GM18520 (cell line): ENCODE measurements around the gene BTN3A1.
"Not testable (repeated sequence)": the region's sequence is repeated elsewhere in the genome, so short reads cannot be mapped to it uniquely, and the experiment has no call there.

Experiments
- ATAC-seq: cut with Tn5 transposase; IDR thresholded peaks from one replicate; pipeline ENCODE4 v1.9.1; 2021; ENCODE audit not compliant: unreplicated experiment

BTN3A1 gene

DNA sequence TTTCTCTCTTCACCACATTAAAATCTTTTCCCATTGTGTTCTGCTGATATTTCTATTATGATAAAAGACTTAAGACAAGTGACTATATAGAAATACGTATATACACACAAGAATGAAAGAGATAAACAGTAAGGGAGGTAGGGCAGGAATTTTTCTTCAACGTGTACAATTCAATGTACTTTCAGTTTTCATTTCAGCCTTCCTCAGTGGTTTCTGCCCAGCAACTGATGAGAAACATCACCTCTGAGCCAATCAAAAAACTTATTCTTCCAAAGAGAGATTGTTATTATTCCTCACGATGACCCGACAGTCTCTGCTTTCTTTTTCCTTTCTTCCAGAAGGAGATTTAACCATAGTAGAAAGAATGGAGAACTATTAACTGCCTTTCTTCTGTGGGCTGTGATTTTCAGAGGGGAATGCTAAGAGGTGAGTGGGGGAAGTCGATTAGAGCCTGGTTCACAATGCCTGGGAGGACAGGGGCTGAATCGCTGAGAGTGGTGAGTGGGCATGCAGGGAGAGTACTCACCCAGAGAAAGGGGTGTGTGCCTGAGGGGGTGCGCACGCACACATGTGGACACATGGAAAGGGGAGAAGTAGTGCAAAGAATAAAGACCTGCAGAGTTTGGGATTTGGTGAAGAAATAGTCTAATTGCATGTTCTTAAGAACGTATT is at the start of gene BTN3A1:
Gene BTN3A1, plus strand, starts transcription at position 289 of the 672 bp plus-strand sequence. CDS start 3,289 bp downstream, outside the sequence.
- peak; percentile 74 for ATAC-seq

DNA sequence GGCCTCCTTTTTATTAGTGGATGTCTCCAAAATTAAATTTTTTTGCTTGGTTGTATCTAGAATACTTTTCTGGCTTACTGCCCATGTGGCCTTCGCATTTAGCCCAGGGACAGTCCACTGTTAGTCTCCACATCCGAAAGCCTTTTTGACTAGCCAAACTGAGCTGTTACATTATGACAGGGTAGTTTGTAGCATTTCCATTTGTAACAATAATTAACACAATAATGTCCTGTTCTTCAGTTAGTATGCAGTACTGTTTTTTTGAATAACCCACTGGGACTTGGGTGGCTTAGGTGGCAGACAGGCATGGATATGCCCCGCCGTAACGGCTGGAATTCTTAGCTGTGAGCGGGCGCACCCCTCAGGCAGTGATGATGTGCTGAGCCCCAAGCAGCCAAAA is 49.8 kb upstream of the BTN3A1 start:
- no peak for ATAC-seq

DNA sequence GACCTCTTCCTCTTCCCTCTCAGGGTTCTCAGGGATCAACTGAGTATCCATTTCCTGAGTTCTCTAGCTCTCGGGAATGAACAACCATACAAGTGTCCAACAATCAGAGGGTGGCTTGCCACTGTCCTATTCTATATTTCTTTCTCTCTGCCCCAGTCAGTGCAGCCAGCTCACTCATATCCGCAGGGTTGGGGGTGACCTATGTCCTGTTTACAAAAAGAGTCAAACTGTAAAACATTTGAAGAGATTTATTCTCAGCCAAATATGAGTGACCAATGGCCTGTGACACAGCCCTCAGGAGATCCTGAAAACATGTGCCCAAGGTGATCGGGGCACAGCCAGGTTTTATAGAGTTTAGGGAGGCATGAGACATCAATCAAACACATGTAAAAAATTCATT is 47.9 kb upstream of the BTN3A1 start:
- no peak for ATAC-seq

DNA sequence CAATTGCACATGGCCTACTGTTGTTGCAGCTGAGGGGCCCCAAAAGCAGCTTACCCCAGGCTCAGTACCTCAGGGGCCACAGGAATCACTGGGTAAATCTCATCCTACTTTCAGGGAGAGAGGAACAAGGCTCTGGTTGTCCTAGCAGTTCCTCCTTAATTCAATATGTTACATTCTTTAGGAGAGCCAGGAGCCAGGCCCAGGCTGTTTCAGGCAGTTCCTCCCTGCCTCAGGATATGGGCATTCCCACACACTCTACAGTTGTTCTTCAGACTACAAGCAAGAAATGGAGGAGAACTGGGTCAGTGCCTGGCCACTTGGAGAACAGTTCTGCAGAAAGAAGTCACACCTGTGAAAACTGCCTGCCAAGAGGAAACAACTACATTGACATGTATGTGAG is 46.7 kb upstream of the BTN3A1 start:
- ATAC-seq: no peak

DNA sequence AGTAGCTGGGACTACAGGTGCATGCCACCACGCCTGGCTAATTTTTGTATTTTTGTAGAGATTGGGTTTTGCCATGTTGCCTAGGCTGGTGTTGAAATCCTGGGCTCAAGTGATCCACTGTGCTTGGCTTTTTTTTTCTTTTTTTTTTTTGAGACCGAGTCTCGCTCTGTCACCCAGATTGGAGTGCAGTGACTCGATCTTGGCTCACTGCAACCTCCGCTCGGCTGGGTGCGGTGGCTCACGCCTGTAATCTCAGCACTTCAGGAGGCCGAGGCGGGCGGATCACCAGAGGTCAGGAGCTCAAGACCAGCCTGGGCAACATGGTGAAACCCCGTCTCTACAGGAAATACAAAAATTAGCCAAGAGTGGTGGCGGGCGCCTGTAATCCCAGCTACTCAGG is 44.5 kb upstream of the BTN3A1 start:
- not testable (repeated sequence) for ATAC-seq

DNA sequence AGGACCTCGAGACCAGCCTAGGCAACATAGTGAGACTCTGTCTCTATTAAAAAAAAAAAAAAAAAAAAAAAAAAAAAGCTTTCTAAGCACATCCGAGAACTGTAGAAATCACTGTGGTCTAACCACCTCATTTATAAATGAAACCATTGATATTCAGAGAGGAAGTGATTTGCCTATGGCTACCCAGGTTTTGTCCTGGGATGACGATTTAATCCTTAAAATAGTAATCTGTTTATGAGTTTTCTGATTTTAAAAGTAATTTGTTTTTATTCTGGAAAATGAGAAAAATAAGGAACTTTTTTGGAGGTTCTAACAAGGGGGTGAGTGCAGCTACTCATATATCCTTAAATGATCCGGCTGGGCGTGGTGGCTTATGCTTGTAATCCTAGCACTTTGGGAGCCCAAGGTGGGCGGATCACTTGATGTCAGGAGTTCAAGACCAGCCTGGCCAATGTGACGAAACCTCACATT is 43.5 kb upstream of the BTN3A1 start:
- ATAC-seq: peak; percentile 48

DNA sequence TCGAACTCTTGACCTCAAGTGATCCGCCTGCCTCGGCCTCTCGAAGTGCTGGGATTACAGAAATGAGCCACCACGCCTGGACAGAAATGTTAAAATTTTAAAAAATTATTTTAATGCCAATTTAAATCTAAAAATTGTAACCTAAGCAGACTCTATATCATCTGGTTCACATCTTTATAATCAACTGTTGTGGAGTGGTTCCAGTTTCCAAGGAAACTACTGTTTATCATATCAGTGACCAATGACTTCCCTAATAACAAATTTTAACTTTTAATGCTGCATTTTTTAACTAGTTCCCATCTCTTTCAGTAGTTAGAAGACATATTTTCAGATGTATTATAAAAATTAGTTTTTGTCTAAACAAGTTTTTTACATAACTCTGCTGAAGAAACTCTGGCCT is 42.3 kb upstream of the BTN3A1 start:
- ATAC-seq: no peak

DNA sequence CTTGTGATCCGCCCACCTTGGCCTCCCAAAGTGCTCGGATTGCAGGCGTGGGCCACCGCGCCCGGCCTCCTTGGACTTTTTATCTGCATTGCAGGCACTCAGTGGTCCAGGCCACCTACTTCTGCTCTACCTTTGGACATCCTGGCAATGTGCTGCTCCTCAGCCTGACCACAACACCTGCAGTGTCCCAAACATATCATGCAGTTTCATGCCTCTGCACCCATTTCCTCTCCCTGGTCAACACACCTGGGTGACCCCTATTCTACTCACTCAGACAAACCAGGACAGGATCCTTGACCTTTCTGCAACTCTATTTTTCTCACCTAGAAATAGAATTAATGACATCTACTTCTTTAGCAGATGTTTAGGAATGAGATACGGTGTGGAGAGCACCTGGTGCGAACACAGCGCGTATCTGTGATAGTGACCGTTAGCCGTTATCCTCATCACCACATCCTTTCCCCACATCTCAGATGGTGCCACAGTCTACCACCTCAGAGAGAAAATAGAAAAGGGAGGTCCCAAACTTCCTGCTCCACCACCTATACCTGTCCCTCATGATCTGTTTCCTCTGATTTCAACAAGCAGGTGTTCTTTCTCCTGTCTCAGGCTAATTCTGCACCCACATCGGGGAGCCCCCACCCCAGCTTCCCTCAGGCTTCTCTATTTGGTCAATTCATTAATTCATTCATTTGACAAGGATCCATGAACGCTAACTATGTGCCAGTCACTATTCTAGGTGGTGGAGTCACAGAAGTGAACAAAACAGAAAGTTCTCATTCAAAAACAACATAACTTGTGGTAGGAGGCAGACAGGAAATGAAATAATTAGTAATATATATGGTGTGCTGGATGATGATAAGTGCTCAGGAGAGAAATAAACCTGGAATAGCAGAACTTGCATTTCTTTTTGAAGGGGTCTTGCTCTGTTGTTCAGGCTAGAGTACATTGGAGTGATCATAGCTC is 41.3 kb upstream of the BTN3A1 start:
- ATAC-seq: peak; percentile 36

DNA sequence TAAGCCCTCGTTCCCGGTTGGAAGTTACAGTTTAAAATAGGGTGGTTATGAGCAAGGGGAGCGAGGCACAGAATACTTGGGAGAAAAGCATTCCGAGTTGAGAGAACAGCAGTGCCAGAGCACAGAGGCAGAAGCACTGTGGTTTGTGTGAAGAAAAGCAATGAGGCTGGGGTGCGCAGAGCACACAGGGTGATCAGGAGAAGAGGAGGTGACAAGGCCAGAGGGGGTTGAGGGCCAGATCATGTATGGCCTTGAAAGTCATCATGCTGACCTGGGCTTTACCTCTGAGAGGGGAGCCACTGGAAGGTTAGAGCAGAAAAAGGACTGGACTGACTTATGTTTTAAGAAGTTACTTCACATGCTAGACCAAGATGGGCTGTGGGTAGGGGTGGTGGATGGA is 40.5 kb upstream of the BTN3A1 start:
- ATAC-seq: no peak

DNA sequence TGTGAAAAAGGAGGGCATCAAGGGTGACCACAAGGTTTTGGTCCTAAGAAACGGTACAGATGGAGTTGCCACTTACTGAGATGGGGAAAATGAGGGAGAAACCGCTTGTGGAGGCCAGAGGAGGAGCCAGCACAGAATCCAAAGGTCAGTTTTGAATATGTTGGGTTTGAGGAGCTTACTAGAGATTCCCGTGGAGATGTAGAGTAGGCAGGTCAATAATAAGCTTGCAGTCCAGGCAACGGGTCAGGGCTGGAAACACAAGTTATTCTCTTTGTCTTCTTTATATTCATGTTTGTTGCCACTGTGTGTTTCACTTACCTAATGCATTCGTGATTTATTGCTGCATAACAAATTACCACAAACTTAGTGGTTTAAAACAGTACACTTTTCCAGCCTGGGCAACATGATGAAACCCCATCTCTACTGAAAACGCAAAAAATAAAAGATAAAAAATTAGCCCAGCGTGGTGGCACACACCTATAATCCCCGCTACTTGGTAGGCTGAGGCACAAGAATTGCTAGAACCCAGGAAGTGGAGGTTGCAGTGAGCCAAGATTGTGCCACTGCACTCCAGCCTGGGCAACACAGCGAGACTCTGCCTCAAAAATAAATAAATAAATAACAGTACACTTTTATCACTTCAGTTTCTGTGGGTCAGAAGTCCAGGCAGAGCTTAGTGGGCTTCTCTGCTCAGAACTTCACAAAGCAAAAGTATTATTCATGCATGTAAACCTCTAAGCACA is 39.8 kb upstream of the BTN3A1 start:
- no peak for ATAC-seq

DNA sequence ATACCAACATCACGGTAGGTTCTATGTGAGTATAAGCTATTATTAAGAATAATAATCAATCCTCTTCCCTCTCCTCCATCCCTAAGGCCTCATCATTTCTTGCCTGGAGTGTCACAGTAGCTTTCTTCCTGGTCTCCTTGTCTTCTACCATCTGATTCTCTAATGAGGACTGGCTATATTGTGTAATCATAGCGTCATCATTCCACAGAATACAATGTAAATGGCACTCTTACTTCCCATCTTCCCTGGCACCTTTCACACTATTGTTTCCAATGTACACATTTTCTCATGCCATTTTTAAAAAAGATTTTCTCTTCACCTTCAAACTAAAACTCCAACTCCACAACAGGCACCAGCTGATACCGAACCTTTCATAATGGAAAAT is 39.2 kb upstream of the BTN3A1 start:
- no peak for ATAC-seq

DNA sequence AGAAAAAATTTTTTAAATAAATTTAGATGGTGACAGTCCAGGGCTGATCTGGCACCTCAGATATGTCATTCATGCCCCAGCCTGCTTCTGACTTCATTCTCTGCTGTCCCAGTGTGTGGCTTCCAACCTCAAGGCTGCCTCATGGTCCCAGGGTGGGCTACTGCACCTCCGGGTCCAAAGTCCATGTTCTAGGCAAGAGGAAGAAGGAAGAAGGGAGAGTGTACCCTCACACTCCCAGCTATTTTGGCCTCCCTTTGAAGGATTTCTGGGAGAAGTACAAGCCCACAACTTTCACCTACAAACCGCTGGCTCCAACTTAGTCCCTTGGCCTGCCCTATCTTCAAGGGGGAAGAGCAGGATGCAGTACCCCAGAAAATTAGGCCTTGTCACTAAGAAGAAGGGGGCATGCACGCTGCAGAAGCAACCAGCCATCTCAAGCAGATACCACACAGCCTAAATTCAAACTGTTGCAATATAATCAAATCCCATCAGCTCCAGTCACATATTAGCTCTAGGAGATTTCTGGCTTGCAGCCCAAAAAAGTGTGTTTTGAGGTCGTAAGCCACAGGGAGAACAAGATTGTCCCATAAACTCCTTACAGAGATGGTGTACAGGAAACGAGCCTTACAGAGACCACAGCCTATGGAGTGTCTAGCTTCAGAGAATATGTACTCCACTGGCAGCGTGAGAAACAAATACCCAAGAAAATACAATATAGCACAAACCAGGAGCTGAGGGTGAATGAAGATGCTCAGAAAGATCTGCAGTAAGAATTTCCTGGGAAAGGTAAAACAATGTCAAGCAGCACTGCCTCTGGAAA is 38.0 kb upstream of the BTN3A1 start:
- ATAC-seq: no peak

DNA sequence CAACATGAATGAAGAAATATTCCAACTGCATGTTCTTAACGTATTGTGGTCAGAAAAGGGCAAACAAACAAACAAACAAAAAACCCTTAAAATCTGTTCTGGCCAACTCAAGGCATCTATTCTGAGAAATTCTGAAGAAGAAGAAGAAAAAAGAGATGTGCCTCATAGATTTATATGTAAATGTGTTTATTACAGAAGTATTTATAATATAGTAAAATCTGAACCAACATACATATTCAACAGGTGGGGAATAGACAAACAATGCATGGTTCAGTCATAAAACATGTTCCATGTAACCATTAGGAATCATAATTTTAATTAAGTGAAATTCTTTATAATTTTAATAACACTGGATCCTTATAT is 36.5 kb upstream of the BTN3A1 start:
- ATAC-seq: no peak

DNA sequence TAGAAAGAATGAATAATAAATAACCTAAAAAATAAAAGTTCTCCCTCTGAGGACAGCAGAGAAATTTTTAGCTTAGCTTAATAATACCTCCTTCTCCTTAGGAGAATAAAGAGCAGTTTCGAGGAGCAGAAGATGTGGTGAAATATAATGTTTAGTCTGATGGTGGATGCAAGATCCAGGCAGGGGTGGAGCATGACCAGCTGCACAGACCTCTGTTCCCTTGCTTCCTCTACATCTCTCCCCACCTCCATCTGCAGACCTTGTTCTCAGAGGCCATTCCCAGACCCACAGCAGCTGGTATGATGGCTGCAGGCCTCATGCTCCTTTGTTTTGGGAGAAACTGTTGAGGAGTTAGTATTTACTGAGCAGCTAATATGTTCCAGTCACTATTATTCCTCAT is 35.6 kb upstream of the BTN3A1 start:
- no peak for ATAC-seq

DNA sequence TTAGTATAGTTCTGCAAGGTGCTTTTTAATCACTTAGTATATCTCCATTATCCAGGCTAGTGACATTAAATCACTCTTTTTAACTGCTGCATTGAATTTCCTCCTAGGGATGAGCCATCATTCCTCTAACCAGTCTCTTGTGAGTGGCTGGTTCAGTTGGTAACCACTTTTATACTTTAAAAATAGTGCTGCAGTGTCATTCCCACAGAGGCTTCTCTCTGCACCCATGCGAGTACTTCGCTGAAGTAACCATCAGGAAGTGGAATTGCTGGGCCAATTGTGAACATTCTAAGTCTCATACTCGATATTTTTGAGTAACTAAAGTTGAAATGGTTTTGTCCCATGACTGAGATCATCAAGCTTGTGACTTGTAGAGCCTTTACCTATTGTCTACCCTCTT is 35.0 kb upstream of the BTN3A1 start:
- no peak for ATAC-seq

DNA sequence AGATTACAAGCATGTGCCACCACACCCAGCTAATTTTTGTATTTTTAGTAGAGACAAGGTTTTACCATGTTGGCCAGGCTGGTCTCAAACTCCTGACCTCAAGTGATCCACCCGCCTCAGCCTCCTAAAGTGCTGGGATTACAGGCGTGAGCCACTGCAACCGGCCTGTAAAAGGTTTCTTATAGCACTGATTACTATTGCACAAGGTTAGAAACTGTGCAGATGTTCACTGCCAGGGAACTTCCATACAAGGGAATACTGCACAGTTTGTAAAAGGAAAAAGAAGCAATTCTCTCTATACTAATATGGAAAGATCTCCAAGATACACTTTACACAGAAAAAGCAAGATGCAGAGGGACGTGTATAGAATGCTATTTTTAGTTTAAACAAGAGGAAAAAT is 30.3 kb upstream of the BTN3A1 start:
- ATAC-seq: not testable (repeated sequence)

DNA sequence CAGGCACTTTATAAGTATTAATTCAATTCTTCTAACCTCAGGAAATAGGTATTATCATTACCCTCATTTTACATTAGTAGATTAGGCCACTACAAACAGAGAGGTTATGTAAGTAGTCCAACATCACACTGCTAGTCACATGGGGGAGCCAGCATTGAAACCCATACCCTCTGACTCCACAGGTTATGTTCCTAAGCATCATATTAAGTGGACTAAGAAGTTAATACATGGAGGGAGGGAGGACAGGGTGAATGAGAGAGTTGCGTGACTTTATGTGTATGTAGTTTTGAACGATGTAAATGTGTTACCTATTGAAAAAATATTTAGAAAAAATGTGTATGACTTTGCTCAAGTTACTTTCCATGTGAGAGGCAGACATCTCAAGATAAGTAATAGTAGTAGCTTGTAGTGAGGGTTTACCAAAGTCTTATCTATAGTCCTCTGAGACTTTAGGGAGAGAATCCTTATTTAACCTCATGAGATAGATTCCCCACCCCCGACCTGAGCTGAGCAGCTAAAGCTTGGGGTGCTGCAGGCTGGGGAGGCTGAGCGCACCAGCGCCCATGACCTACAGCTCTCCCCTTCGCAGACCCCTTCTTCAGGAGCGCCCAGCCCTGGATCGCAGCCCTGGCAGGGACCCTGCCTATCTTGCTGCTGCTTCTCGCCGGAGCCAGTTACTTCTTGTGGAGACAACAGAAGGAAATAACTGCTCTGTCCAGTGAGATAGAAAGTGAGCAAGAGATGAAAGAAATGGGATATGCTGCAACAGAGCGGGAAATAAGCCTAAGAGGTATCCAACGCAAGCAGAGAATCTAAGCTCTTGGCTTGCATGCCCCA is 29.5 kb upstream of the BTN3A1 start:
- ATAC-seq: no peak

DNA sequence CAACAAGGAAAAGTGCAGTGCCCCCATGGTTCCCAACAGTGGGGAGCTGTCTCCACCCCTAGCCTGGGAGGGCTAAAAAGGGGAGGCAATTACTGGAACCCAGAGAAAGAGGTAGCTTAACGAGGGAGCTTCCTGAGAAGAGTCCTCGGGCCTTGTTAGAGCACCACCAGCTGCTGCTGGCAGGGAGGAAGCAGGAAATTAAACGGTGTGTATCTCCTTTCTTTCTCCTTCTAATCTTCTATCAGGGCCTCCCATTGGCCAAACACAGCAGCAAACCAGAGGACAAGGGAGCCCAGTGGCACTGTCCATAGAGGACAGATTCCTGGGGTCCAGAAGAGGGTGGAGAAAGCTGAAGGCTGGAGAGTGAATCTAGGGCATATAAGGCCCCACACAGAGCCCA is 26.8 kb upstream of the BTN3A1 start:
- ATAC-seq: no peak

DNA sequence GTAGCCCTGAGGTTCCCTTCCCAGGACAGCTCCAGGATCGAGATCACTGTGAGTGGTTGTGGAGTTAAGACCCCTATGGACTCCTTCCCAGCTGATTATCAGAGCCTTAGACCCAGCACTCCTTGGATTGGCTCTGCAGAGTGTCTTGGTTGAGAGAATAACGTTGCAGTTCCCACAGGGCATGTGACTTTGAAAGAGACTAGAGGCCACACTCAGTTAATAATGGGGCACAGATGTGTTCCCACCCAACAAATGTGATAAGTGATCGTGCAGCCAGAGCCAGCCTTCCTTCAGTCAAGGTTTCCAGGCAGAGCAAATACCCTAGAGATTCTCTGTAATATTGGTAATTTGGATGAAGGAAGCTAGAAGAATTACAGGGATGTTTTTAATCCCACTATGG is 24.4 kb upstream of the BTN3A1 start:
- no peak for ATAC-seq

DNA sequence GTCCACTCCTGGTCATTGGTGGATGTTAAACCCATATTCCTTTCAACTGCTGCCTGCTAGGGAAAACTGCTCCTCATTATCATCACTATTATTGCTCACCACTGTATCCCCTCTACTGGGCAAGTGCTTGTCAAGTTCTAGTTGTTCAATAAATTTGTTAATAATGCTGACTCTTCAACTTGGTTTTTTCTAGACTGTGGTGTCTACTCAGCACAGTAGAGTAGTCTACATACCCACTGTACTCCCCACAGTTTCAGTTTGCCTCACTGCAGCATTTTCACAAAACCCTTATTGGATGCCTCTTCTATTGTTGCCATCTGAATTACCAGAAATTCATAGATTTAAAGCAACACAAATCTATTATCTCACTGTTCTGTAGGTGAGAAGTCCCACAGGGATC is 23.9 kb upstream of the BTN3A1 start:
- ATAC-seq: not testable (repeated sequence)
